ENCODE results near the gene MMP13. TPM values are rescaled to one million over a fixed set of nuclear protein-coding genes. Genes with fewer than 3 reads are reported as not detected.
"Not testable (repeated sequence)": the region's sequence is repeated elsewhere in the genome, so short reads cannot be mapped to it uniquely, and the experiment has no call there.

MMP13 gene
- polyA plus RNA-seq (ENCODE audit: insufficient read length in 4 of 4): under 1 TPM in 3 of 4 donors, not detected in 1; 0.13 to 0.18 (median 0.14) TPM

GRCh38 chr11:102955624-102956023 lies at the start of gene MMP13:
Gene MMP13, minus strand, starts transcription at chr11:102955732. Its CDS starts 27 bp downstream, at chr11:102955705.
- DNase-seq (ENCODE audit: low read depth in 4 of 4, low spot score in 3 of 4): no peak

- DNase-seq (ENCODE audit: low read depth in 4 of 4, low spot score in 3 of 4): not testable (repeated sequence)
Measured at GRCh38 chr11:103004234-103004633, 48.7 kb upstream of the MMP13 start.

- no peak for DNase-seq (ENCODE audit: low read depth in 4 of 4, low spot score in 3 of 4)
Measured at GRCh38 chr11:102994105-102994504, 38.6 kb upstream of the MMP13 start.

- no peak for DNase-seq (ENCODE audit: low read depth in 4 of 4, low spot score in 3 of 4)
Measured at GRCh38 chr11:102991776-102992175, 36.2 kb upstream of the MMP13 start.

GRCh38 chr11:102990145-102990544 lies 34.6 kb upstream of the MMP13 start:
- DNase-seq (ENCODE audit: low read depth in 4 of 4, low spot score in 3 of 4): no peak

GRCh38 chr11:102989379-102990047 lies 34.0 kb upstream of the MMP13 start:
- no peak for DNase-seq (ENCODE audit: low read depth in 4 of 4, low spot score in 3 of 4)

GRCh38 chr11:102986815-102987214 lies 31.3 kb upstream of the MMP13 start:
- DNase-seq (ENCODE audit: low read depth in 4 of 4, low spot score in 3 of 4): no peak

- DNase-seq (ENCODE audit: low read depth in 4 of 4, low spot score in 3 of 4): no peak
Measured at GRCh38 chr11:102985850-102986249, 30.3 kb upstream of the MMP13 start.

GRCh38 chr11:102983486-102983885 lies 28.0 kb upstream of the MMP13 start:
- no peak for DNase-seq (ENCODE audit: low read depth in 4 of 4, low spot score in 3 of 4)

GRCh38 chr11:102981324-102981910 lies 25.9 kb upstream of the MMP13 start:
- no peak for DNase-seq (ENCODE audit: low read depth in 4 of 4, low spot score in 3 of 4)

- DNase-seq (ENCODE audit: low read depth in 4 of 4, low spot score in 3 of 4): no peak
Measured at GRCh38 chr11:102974552-102975280, 19.2 kb upstream of the MMP13 start.

GRCh38 chr11:102973698-102974097 lies 18.2 kb upstream of the MMP13 start:
- DNase-seq (ENCODE audit: low read depth in 4 of 4, low spot score in 3 of 4): not testable (repeated sequence)

GRCh38 chr11:102972853-102973252 lies 17.3 kb upstream of the MMP13 start:
- DNase-seq (ENCODE audit: low read depth in 4 of 4, low spot score in 3 of 4): no peak

- no peak for DNase-seq (ENCODE audit: low read depth in 4 of 4, low spot score in 3 of 4)
Measured at GRCh38 chr11:102971766-102972165, 16.2 kb upstream of the MMP13 start.

- DNase-seq (ENCODE audit: low read depth in 4 of 4, low spot score in 3 of 4): no peak
Measured at GRCh38 chr11:102967497-102967896, 12.0 kb upstream of the MMP13 start.

GRCh38 chr11:102966011-102966410 lies 10.5 kb upstream of the MMP13 start:
- no peak for DNase-seq (ENCODE audit: low read depth in 4 of 4, low spot score in 3 of 4)

- no peak for DNase-seq (ENCODE audit: low read depth in 4 of 4, low spot score in 3 of 4)
Measured at GRCh38 chr11:102964867-102965266, 9.3 kb upstream of the MMP13 start.

GRCh38 chr11:102957953-102958352 lies 2.4 kb upstream of the MMP13 start:
- DNase-seq (ENCODE audit: low read depth in 4 of 4, low spot score in 3 of 4): no peak

- no peak for DNase-seq (ENCODE audit: low read depth in 4 of 4, low spot score in 3 of 4)
Measured at GRCh38 chr11:102950622-102951081, 4.9 kb downstream of the MMP13 start.

GRCh38 chr11:102946237-102946636 lies 9.3 kb downstream of the MMP13 start:
- no peak for DNase-seq (ENCODE audit: low read depth in 4 of 4, low spot score in 3 of 4)
